Putamen (tissue), 1 donor: ENCODE results near the gene FNIP2.
"Not testable (repeated sequence)": the region's sequence is repeated elsewhere in the genome, so short reads cannot be mapped to it uniquely, and the experiment has no call there.

ENCODE experiments used
- DNase-seq: peaks from one replicate; pipeline ENCODE4 v3.0.0-alpha.2; 2016; ENCODE audit warnings: low spot score

FNIP2 gene

GRCh38 chr4:158814636-158815330 lies 46.0 kb downstream of the FNIP2 start:
- no peak for DNase-seq

- no peak for DNase-seq
These were observed 48.1 kb downstream of the FNIP2 start for GRCh38 chr4:158816955-158817354.

GRCh38 chr4:158817562-158818296 lies 48.9 kb downstream of the FNIP2 start:
- DNase-seq: no peak

- no peak for DNase-seq
These were observed 49.8 kb downstream of the FNIP2 start for GRCh38 chr4:158818560-158819140.

- DNase-seq: no peak
These were observed 51.3 kb downstream of the FNIP2 start for GRCh38 chr4:158819942-158820786.

- no peak for DNase-seq
These were observed 52.6 kb downstream of the FNIP2 start for GRCh38 chr4:158821228-158821971.

- no peak for DNase-seq
These were observed 53.5 kb downstream of the FNIP2 start for GRCh38 chr4:158822348-158822747.

GRCh38 chr4:158823461-158823873 lies 54.6 kb downstream of the FNIP2 start:
- DNase-seq: no peak

- no peak for DNase-seq
These were observed 55.8 kb downstream of the FNIP2 start for GRCh38 chr4:158824425-158825274.

- no peak for DNase-seq
These were observed 56.7 kb downstream of the FNIP2 start for GRCh38 chr4:158825433-158826036.

GRCh38 chr4:158826057-158826456 lies 57.2 kb downstream of the FNIP2 start:
- no peak for DNase-seq

GRCh38 chr4:158826882-158827281 lies 58.1 kb downstream of the FNIP2 start:
- no peak for DNase-seq

- DNase-seq: no peak
These were observed 58.7 kb downstream of the FNIP2 start for GRCh38 chr4:158827543-158827981.

- not testable (repeated sequence) for DNase-seq
These were observed 59.3 kb downstream of the FNIP2 start for GRCh38 chr4:158828151-158828550.

GRCh38 chr4:158829254-158829653 lies 60.4 kb downstream of the FNIP2 start:
- no peak for DNase-seq

GRCh38 chr4:158833602-158834001 lies 64.8 kb downstream of the FNIP2 start:
- no peak for DNase-seq

- DNase-seq: no peak
These were observed 66.6 kb downstream of the FNIP2 start for GRCh38 chr4:158835226-158836001.

- no peak for DNase-seq
These were observed 67.2 kb downstream of the FNIP2 start for GRCh38 chr4:158836002-158836369.

GRCh38 chr4:158836828-158837449 lies 68.1 kb downstream of the FNIP2 start:
- no peak for DNase-seq
